Iris pigment epithelial cell (primary cell): Measurements from ENCODE around the gene IRF2BP2.

Experiments used
- DNase-seq: peaks from one replicate; pipeline ENCODE4 v3.0.0-alpha.2; 2011; ENCODE audit warnings: low read depth

The IRF2BP2 gene

DNA sequence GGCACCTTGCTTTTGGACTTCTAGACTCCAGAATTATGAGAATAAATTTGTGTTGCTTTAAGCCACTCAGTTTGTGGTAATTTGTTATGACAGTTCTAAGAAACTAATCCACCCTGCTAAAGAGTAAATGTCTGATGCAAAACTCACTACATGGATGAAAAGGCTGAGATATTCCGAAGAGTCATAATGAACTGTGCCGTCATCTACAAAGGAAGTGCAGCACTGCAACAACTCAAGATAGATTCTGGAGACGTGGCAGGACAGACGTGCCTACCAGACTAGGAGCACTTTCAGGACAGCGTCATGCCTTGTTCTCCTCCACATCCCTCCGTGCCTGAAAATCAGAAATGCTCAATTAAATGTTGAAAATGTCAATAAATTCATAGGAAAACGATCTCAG is 24.4 kb upstream of the IRF2BP2 start:
- no peak for DNase-seq

GRCh38 chr1:234633246-234634003 is 23.4 kb upstream of the IRF2BP2 start:
- DNase-seq: no peak

DNA sequence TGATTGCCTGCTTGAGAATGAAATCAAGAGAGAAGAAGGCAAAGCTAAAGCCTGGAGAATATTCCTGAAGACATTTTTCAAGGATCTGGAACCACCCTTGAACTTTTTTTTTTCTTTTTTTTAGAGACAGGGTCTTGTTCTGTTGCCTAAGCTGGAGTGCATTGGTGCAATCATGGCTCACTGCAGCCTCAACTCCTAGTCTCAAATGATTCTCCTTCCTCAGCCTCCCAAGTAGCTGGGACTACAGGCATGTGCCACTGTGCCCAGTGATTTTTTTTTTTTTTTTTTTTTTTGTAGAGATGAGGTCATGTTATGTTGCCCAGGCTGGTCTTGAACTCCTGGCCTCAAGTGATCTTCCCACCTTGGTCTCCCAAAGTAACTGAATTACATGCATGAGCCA is 22.2 kb upstream of the IRF2BP2 start:
- no peak for DNase-seq

DNA sequence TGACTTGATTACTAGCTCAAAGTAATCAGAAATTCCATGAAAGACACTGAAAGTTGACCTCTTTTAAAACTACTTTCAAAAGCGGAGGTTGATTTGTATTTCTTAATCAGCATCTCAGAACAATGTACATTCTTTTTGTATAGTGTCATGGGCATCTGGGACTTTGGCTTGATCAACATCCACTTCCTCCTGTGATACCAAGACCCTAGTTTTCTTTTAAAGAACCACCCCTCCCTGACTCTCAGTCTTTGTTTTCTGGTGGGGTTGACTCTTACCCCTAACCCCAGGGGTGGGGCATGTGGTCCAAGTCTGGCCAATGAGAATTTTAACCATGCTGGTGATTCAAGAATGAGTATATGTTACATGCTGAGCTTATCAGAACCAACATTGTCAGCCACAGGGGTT is 21.7 kb upstream of the IRF2BP2 start:
- peak; percentile 90 for DNase-seq

DNA sequence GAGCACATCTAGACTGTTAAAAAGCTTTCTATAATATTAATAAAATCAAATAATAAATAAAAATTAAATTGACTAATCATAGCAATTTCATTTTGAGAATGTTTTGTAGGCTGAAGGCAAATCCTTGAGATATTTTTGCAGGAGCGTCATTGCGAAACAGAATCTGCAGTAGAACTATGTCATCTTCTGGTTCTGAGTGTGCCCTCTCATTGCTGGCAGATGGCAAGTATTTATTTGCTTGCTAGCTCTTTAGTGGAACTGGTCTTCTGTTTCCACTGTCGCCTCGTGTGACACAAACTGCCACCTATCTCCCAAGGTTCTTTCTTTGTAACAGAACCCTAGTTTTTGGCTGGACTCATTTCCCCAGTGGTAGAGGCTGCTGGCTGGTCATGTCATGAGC is 19.0 kb upstream of the IRF2BP2 start:
- no peak for DNase-seq

DNA sequence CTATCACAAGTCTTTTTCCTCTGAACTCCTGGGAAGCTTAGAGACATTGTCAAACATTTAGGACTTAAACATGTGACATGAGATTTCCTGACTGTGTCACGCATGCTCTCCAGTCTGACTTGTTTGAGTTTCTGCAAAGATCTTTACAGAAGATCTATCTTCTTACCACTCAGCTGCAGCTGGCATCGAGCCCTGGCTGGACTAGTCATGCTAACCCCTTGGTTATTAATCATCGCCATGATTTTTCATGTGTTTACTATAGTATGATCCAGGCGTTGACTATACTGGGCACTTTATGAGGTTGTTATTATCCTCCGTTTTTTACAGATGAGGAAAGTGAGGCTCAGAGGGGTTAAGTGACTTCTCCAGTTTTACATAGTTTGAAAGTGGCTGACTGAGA is 18.1 kb upstream of the IRF2BP2 start:
- DNase-seq: peak; percentile 92

DNA sequence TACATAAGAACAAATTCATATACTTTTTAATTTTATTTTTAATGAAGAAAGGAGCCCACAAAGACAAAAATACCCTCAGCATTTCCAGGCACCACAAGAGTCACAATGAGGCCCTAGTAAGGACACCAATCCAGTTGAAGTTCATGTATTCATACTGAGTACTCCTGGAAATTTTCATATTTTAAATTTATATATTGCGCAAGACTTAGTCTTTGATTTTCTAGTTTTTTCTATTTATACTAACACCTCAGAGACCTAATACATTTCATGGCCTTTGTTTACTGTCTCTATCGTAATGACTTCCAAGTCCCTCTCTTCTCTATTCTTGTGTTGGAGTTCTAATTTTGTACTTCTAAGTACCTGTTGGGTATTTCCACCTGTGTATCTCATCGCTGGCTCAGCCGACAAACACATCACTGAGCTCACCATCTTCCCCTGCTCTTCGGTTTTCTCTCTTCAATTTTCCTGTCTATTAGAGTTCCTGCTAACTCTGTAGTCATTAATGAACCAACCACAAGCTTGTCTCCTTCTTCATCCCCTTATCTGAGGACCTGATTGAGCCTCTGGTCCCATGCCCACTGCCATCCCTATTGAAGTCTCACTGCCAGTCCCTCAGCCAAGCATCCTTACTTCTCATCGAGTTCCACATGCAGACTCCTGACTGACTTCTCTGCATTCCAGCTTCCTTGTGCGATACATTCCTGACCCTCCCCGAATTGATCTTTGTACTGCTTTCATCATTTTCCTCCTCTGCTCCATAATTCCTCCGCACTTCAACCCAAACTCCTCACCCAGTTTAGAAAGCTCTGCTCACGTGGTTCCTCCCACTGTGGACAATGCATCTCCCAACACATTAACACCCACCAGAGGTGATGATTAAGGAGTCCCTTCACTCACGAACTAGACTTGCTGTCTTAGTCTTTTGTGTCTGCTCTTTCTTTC is 17.3 kb upstream of the IRF2BP2 start:
- no peak for DNase-seq

DNA sequence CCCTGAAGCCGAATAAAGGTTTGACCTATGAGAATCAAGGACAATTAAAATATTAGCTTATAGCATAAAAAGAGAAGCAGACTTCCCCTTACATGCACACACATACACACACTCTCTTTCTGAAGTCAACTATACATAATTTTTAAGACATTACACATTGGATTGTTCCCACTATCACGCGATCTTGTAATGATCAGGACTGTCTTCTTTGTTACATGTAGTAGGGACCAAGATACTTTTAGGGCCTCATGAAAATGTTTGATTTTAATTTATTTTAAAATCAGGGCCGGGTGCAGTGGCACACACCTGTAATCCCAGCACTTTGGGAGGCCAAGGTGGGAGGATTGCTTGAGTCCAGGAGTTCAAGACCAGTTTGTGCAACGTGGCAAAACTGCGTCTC is 16.4 kb upstream of the IRF2BP2 start:
- DNase-seq: no peak

GRCh38 chr1:234624724-234625117 is 14.7 kb upstream of the IRF2BP2 start:
- DNase-seq: no peak

- DNase-seq: peak; percentile 68
Observed at GRCh38 chr1:234621657-234622335, 11.8 kb upstream of the IRF2BP2 start.

DNA sequence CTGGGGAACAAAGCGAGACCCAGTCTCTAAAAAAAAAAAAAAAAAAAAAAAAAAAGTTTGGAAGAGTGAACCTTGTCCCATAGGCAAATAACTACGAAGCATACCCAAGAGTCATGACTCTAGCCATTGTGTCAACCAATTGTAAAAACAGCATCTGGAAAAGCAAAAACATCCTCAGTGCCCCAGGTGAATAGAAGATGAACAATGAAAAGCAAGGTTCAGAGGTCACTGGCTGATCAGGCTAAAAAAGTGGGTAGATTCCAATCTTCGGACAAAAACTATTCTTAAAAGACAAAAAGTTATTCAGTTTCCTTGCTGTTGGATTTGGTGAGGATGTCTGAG is 11.1 kb upstream of the IRF2BP2 start:
- no peak for DNase-seq

DNA sequence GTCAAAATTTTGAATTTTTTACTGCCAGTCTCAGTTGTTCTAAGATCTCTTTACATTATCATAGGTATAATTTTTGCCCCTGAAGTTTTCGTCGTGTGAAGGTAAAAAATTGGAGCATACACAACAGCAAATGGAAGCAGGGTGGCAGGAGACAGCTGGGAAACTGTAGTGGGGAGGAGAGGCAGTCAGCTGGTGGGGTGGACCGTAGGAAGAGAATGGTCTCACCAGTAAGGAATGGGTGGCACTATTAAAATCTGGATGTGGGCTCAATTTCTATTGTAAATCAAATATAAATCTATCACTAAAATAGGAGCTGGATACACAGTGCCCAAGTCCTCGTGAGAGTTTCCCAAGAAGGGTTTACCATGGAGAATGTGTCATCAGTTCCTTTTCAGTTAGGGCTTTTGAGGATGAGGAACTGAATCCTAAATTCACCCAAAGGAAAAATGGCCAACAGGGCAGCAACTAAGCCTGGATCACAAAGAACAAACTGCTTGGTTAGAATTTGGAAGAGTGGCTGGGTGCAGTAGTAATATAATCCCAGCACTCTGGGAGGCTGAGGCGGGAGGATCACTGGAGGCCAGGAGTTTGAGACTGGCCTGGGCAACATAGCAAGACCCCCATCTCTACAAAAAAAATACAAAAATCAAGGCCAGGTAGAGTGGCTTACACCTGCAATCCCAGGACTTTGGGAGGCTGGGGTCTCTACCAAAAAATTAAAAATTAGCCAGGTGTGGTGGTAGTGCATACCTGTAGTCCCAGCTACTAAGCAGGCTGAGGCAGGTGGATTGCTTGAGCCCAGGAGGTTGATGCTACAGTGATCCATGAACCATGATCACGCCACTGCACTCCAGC is 10.5 kb upstream of the IRF2BP2 start:
- no peak for DNase-seq

DNA sequence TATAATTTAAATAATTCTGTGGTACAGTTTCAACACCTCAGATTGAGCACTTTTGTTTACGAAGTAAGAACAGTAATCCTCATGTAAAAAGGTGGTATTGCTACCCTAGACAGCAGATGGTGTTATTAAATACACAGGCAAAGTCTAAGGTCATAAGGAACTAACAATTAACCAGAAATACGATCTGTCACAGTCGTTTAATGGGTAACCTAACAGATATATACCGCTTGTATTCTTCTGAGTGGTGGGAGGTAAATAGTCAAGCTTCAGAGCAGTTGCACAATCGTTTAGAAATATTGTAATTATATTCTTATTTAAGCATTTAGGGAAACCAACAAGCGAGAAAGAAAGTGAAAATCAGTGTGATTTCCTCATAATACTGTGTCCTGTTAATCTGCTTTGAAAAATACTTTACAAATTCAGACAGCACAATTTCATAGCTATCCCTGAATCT is 9.8 kb upstream of the IRF2BP2 start:
- DNase-seq: no peak

DNA sequence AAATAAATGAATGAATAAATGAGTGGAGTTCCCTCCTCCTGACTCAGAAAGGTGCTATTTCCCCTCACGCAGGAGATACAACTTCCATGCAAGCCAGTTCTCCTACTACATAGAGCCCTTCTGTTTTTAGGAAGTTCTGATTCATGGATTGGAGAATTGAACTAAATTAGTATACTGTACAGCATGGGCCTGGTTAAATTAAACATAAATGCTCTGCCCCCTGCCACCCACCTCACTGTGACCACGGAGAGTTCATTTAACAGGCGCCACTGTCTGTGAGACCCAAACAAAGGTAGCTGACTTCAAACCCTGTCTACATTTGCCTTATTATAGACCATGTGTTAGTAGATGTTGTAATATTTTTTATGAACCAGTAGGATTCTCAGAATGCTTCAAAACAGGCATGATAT is 9.1 kb upstream of the IRF2BP2 start:
- DNase-seq: peak; percentile 37

GRCh38 chr1:234618737-234619049 is 8.7 kb upstream of the IRF2BP2 start:
- no peak for DNase-seq

DNA sequence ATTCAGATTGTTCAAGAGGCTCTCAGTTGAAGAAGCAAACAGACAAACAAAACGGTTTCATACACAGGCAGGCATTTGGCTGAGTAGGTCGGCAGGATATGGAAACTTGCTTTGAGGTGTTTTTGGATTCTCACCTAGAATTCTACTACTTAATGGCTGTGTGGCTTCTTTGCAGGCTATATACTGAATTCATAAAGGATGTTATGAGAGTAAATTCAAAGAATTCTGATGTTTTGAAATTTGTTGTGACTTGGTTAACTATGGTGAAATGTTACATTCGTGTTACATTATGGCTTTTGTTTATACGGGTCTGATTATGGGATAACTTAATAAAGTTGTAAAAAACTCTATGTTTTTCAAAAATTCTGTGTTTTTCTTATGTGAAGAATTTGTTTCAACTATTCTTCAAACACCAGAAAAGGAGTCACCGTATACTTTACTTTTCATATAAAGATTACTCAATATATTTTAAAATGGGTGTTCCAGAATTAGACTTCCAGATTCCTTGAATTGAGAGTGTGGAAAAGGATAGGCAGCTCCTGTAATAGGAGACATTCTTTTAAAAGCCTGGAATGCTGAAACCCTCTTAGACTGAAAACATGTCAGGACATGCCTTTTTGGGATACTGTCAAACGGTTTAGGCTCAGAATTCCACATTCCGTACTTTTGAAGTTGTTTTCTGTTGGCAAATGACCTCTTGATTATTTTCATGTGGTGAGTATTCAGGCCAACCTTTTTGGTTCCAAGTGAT is 8.2 kb upstream of the IRF2BP2 start:
- peak; percentile 56 for DNase-seq

DNA sequence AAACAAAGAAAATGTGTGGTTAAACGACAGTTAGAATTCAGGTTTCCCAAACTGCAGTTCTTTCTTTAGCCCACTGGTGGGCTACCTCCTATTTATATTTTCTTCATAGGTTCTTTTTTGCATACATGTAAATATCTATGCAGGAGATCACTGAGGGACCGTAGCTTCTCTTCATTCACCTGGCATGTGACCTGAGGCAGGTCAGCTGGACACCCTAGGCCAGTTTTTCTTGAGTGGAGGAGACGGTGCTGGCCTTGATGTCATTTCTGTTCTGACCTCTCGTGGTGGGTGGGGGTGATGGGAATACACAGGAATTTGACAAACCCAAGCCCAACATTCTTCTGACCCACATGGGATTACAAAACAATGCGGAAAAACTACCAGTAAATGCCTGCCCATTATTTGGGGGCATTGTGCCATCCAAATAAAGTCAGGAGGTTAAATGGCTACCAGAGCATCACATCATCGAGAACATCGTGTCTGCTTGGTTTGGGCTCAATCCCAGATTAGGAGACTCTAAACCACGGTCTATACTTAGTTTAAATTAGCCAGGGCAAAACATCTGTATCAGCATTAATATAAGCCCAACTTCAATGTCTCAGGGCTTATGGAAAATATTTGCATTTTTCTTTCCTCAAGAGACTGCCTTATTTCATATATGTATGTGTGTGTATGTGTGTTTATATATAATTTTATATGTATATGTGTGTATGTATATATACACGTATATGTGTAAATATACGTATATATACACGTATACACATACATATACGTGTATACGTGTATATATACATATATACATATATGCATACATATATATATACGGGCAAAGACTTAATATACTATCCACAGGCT is 7.4 kb upstream of the IRF2BP2 start:
- DNase-seq: peak; percentile 51

DNA sequence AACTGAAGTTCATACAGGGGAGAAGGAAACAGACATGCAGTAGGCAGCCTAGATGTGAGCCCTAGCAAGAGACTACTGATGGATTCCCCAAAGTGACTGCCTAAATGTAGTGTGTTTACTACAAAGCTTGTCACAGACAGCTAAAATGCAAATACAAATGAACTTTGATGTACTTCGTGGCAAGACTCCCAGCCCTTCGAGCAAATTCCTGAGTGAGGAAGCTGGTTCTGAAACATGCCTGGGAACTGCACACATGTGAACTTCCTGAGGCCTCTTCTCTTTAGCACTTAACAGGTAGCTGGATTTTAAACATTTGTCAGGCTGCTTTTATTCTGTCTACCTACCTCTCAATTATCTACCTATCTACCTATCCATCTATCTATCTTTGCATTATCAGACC is 6.7 kb upstream of the IRF2BP2 start:
- DNase-seq: peak; percentile 62

DNA sequence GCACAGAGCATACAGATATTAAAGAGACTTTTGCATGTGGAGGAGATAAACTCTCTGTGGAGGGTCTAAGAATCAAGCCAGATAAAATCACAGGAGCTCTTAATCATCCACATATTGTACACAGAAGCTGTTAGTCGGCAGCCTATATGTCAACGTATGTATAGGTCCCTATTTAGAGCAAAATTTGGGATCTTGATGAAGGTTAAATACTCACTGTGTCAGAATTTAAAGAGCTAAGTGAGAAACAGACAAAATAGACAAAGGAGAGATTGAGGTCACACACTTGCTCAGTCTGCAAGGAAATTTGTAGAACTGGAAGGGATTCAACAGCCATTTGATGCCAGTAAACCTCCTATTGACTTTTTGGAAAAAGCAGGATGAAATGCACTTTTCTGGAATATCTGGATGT is 4.1 kb upstream of the IRF2BP2 start:
- DNase-seq: peak; percentile 27
